GM23338 (cell line): ENCODE results near the gene ZNF746. TPM values are rescaled to one million over a fixed set of nuclear protein-coding genes. Genes with fewer than 3 reads are reported as not detected.
A peak's percentile ranks its signal among the peaks of the same experiment; 100 is the strongest.

Source experiments
- ATAC-seq: fragments of 200-7000 bp; cut with Tn5 transposase; 3 replicates; pipeline ENCODE4 v1.9.1; 2020
- DNase-seq: peaks from one replicate; pipeline ENCODE4 v3.0.0-alpha.2; 2015; ENCODE audit warnings: low spot score
- H2AFZ ChIP-seq: fragments of 200-600 bp; sonication (generic); 2 replicates; pipeline ENCODE4 v1.8.0; 2016; ENCODE audit warnings: antibody characterized with exemption, mild to moderate bottlenecking, moderate library complexity
- H3F3A ChIP-seq: fragments of 200-600 bp; sonication (generic); replicated peaks from 2 replicates; pipeline ENCODE4 v1.8.0; 2017; ENCODE audit warnings: antibody characterized with exemption, mixed run types, low read depth
- H3K27ac ChIP-seq: fragments of 200-600 bp; sonication (generic); 2 replicates; pipeline ENCODE4 v1.6.1; 2016; ENCODE audit warnings: low read depth
- H3K27me3 ChIP-seq: fragments of 200-600 bp; sonication (generic); 2 replicates; pipeline ENCODE4 v1.8.0; 2016; ENCODE audit warnings: mild to moderate bottlenecking, mixed run types, moderate library complexity; ENCODE audit not compliant: insufficient read depth
- H3K36me3 ChIP-seq: fragments of 200-600 bp; sonication (generic); 2 replicates; pipeline ENCODE4 v1.8.0; 2016; ENCODE audit warnings: mild to moderate bottlenecking; ENCODE audit not compliant: insufficient read depth
- H3K4me1 ChIP-seq: fragments of 200-600 bp; sonication (generic); 2 replicates; pipeline ENCODE4 v1.8.0; 2016; ENCODE audit warnings: mild to moderate bottlenecking, moderate library complexity; ENCODE audit not compliant: insufficient read depth
- H3K4me2 ChIP-seq: fragments of 200-600 bp; sonication (generic); 2 replicates; pipeline ENCODE4 v1.7.1; 2017; ENCODE audit warnings: mixed run types
- H3K4me3 ChIP-seq: fragments of 200-600 bp; sonication (generic); 2 replicates; pipeline ENCODE4 v1.6.1; 2016; ENCODE audit warnings: mixed run types
- H3K79me2 ChIP-seq: fragments of 200-600 bp; sonication (generic); replicated peaks from 2 replicates; pipeline ENCODE4 v1.8.0; 2017; ENCODE audit warnings: mild to moderate bottlenecking; ENCODE audit not compliant: insufficient read depth
- H3K9me2 ChIP-seq: fragments of 200-600 bp; sonication (generic); 2 replicates; pipeline ENCODE4 v1.8.0; 2017; ENCODE audit not compliant: insufficient read depth
- H4K20me1 ChIP-seq: fragments of 200-600 bp; sonication (generic); replicated peaks from 2 replicates; pipeline ENCODE4 v1.8.0; 2017; ENCODE audit warnings: mild to moderate bottlenecking; ENCODE audit not compliant: insufficient read depth
- H3K27ac Mint-ChIP-seq: 2 replicates; pipeline ENCODE4 v1.8.0; 2020; ENCODE audit warnings: inconsistent platforms, mild to moderate bottlenecking, moderate library complexity, mixed read lengths
- H3K27me3 Mint-ChIP-seq: 3 replicates; pipeline ENCODE4 v1.8.0; 2022; ENCODE audit warnings: low read depth, mild to moderate bottlenecking, moderate library complexity, mixed read lengths, inconsistent platforms; ENCODE audit not compliant: insufficient read depth, poor library complexity
- H3K36me3 Mint-ChIP-seq: 3 replicates; pipeline ENCODE4 v1.8.0; 2021; ENCODE audit warnings: low read depth, mild to moderate bottlenecking, inconsistent platforms, moderate library complexity, mixed read lengths
- H3K4me1 Mint-ChIP-seq: 3 replicates; pipeline ENCODE4 v1.8.0; 2020; ENCODE audit warnings: mild to moderate bottlenecking, inconsistent platforms, mixed read lengths
- H3K4me3 Mint-ChIP-seq: 3 replicates; pipeline ENCODE4 v1.8.0; 2021; ENCODE audit warnings: moderate library complexity, mild to moderate bottlenecking, inconsistent platforms, mixed read lengths
- H3K9me3 Mint-ChIP-seq: 3 replicates; pipeline ENCODE4 v1.8.0; 2020; ENCODE audit warnings: moderate library complexity, mild to moderate bottlenecking, inconsistent platforms, mixed read lengths
- CREB1 ChIP-seq: fragments of 250-450 bp; sonication (Bioruptor Pico); IDR thresholded peaks from 2 replicates; pipeline ENCODE4 v1.5.0; 2020; ENCODE audit warnings: low read depth, mild to moderate bottlenecking, moderate library complexity
- EZH2 ChIP-seq: fragments of 200-600 bp; sonication (generic); IDR thresholded peaks from one replicate; pipeline ENCODE4 v1.8.0; 2017; ENCODE audit warnings: antibody characterized with exemption, mild to moderate bottlenecking, low read depth; ENCODE audit not compliant: unreplicated experiment
- EZH2phosphoT487 ChIP-seq: fragments of 200-600 bp; sonication (generic); IDR thresholded peaks from one replicate; pipeline ENCODE4 v1.8.1; 2018; ENCODE audit warnings: antibody characterized with exemption; ENCODE audit not compliant: unreplicated experiment
- JUNB ChIP-seq: IDR thresholded peaks from one replicate; pipeline ENCODE4 v1.6.1; 2016; ENCODE audit warnings: antibody characterized with exemption; ENCODE audit not compliant: unreplicated experiment
- NANOG ChIP-seq: IDR thresholded peaks from 2 replicates; pipeline ENCODE4 v1.6.1; 2016; ENCODE audit warnings: antibody characterized with exemption, borderline replicate concordance
- POLR2AphosphoS5 ChIP-seq: IDR thresholded peaks from 2 replicates; pipeline ENCODE4 v1.6.1; 2016; ENCODE audit warnings: antibody characterized with exemption, low read depth
- STAT1 ChIP-seq: IDR thresholded peaks from one replicate; pipeline ENCODE4 v1.6.1; 2016; ENCODE audit warnings: antibody characterized with exemption; ENCODE audit not compliant: unreplicated experiment
- ZNF114 ChIP-seq: fragments of 250-450 bp; sonication (Bioruptor Pico); IDR thresholded peaks from 2 replicates; pipeline ENCODE4 v1.5.0; 2020; ENCODE audit warnings: mild to moderate bottlenecking, moderate library complexity
- ZNF331 ChIP-seq: fragments of 250-450 bp; sonication (Bioruptor Pico); IDR thresholded peaks from 2 replicates; pipeline ENCODE4 v1.5.0; 2020; ENCODE audit warnings: low read depth, mild to moderate bottlenecking, moderate library complexity
- polyA plus RNA-seq: library from polyadenylated mRNA; unstranded; fragments of >200 nt; fragmentation: Nextera tagmentation; extraction: Ambion mirVana; gene quantifications from 2 replicates; pipeline ENCODE4 v1.2.1, GENCODE V29; 2016
- total RNA-seq: library from RNA; depleted of rRNA; stranded (reverse); fragments of >200 nt; shearing (Covaris generic); gene quantifications from 2 replicates; pipeline ENCODE4 v1.2.3, GENCODE V29; 2014
- TF ChIP-seq, protein P1 (sequence below): IDR thresholded peaks from one replicate; pipeline ENCODE4 v1.6.1; 2018; ENCODE audit warnings: antibody characterized with exemption; ENCODE audit not compliant: unreplicated experiment
- TF ChIP-seq, protein P2 (sequence below), 2 experiments: fragments of 200-600 bp in 1 of 2; sonication (generic) in 1 of 2; conservative IDR thresholded peaks; 2 replicates each; pipeline versions ENCODE4 v1.5.1 to v1.6.1; 2016 to 2017; ENCODE audit warnings: antibody characterized with exemption in 2 of 2, low read depth in 2 of 2, mild to moderate bottlenecking in 2 of 2, moderate library complexity in 1 of 2
- TF ChIP-seq, protein P3 (sequence below): IDR thresholded peaks from 2 replicates; pipeline ENCODE4 v1.6.1; 2016; ENCODE audit warnings: antibody characterized with exemption

Gene ZNF746
- total and polyA plus RNA-seq, 2 experiments from 2014 or later = 10.0 to 18.6 TPM

DNA sequence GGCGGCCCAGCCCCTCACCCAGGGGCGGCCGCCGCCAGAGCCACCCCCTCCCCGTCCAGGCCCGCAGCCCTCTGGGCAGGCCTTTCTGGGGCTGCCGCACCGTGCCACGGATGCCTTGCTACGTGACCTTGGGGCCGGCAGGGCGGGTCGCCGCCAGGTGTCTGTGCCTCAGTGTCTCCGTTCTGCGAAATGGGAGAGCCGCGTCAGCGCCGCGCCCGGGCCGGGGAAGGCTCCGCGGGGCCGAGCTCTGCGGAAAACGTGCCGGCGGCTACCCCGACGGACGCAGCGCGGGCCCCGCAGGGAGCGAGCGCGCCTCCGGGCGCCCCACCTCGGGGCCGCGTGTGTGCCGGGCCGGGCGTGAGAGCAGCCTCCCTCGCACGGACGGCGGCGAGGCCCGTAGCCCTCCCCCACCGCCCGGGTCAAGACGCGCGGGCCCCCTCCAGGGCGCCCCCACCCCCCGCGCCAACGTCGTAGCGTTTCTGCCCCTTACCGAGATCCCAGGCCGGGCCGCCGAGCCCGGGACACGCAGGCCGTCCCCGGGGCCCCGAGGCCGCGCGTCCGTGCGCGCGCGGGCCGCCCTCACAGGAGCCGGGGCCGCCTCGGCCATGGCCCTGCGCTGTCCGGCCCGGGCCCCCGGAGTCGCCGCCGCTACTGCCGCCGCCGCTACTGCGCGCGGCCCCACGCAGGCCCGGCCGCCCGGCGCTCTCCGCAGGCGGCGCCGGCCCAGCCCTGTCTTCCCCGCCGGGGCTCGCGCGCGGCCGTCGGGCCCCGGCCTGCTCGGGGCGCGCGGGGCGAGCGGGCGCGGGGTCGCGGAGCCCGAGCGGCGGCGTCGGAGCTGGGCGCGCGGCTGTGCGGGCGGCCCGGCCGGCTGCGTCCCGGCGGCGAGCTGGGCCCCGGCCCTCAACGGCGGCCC is 37.8 kb downstream of the ZNF746 start:
- Histone ChIP-seq H2AFZ (no peak overlapping the region), H3K36me3 (no peaks in the 10 kb centered on the region), H3K27me3 (peaks cover 65% of the 10 kb centered on the region), H3K4me2 (peak overlapping the region; percentile 77), H4K20me1 (peaks cover 16% of the 10 kb centered on the region), H3K27ac (no peak overlapping the region), H3K79me2 (0 out of 2 replicates have a peak, but pooled peaks cover 4% of the 10 kb centered on the region), H3F3A (no peaks in the 10 kb centered on the region), H3K4me1 (0 out of 2 replicates have a peak, but pooled peaks cover 3% of the 10 kb centered on the region), H3K4me3 (peak overlapping the region; percentile 55), H3K9me2 (no peaks in the 10 kb centered on the region)
- no peaks in the 10 kb centered on the region for H3K9me3 Mint-ChIP-seq
- peaks cover 16% of the 10 kb centered on the region for H3K4me1 Mint-ChIP-seq
- no peak overlapping the region; the same call in 1 of the 3 replicates for H3K4me3 Mint-ChIP-seq
- TF ChIP-seq ZNF331 (CRISPR knock-in tag) = no peak
- no peak for TF ChIP-seq CREB1 (CRISPR knock-in tag)
- TF ChIP-seq NANOG = no peak
- TF ChIP-seq, protein P1, sequence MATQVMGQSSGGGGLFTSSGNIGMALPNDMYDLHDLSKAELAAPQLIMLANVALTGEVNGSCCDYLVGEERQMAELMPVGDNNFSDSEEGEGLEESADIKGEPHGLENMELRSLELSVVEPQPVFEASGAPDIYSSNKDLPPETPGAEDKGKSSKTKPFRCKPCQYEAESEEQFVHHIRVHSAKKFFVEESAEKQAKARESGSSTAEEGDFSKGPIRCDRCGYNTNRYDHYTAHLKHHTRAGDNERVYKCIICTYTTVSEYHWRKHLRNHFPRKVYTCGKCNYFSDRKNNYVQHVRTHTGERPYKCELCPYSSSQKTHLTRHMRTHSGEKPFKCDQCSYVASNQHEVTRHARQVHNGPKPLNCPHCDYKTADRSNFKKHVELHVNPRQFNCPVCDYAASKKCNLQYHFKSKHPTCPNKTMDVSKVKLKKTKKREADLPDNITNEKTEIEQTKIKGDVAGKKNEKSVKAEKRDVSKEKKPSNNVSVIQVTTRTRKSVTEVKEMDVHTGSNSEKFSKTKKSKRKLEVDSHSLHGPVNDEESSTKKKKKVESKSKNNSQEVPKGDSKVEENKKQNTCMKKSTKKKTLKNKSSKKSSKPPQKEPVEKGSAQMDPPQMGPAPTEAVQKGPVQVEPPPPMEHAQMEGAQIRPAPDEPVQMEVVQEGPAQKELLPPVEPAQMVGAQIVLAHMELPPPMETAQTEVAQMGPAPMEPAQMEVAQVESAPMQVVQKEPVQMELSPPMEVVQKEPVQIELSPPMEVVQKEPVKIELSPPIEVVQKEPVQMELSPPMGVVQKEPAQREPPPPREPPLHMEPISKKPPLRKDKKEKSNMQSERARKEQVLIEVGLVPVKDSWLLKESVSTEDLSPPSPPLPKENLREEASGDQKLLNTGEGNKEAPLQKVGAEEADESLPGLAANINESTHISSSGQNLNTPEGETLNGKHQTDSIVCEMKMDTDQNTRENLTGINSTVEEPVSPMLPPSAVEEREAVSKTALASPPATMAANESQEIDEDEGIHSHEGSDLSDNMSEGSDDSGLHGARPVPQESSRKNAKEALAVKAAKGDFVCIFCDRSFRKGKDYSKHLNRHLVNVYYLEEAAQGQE = no peak
- no peak for TF ChIP-seq ZNF114 (CRISPR knock-in tag)
- H3K36me3 Mint-ChIP-seq = peaks cover 9% of the 10 kb centered on the region
- H3K27me3 Mint-ChIP-seq = peaks cover 33% of the 10 kb centered on the region
- DNase-seq (peak; percentile 43), ATAC-seq (peak; percentile 12)
- no peak overlapping the region for H3K27ac Mint-ChIP-seq

DNA sequence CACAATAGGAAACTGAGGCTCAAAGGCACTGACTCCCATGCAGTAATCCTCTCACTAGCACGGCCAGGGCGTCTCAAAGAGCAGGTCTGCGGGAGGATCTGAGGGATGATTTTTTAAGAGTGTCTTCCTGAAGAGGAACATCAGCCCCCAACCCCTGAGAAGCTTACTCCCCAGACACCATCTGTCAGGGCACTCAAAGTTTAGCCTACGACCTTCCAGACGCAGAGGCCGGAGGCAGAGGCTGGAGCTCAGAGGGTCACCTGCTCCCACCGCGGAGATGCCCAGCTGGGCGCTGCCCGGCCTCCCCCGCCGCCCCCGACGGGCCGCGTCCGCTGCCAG is 38.4 kb downstream of the ZNF746 start:
- H3K36me3 Mint-ChIP-seq = peaks cover 16% of the 10 kb centered on the region
- H3K27ac Mint-ChIP-seq = no peak overlapping the region
- H3K9me2 ChIP-seq = no peaks in the 10 kb centered on the region
- peak overlapping the region; percentile 74 for H3K4me3 Mint-ChIP-seq
- H3K27ac ChIP-seq = no peak overlapping the region
- H3K4me3 ChIP-seq = peak overlapping the region; percentile 55
- H3K27me3 ChIP-seq = peaks cover 61% of the 10 kb centered on the region
- peaks cover 17% of the 10 kb centered on the region for H4K20me1 ChIP-seq
- no peaks in the 10 kb centered on the region for H3K36me3 ChIP-seq
- no peaks in the 10 kb centered on the region for H3F3A ChIP-seq
- ATAC-seq = no peak
- H3K4me1 ChIP-seq = 0 out of 2 replicates have a peak, but pooled peaks cover 3% of the 10 kb centered on the region
- DNase-seq = no peak
- H3K4me1 Mint-ChIP-seq = peaks cover 16% of the 10 kb centered on the region
- peaks cover 33% of the 10 kb centered on the region for H3K27me3 Mint-ChIP-seq
- H3K9me3 Mint-ChIP-seq = no peaks in the 10 kb centered on the region
- peak overlapping the region; percentile 77 for H3K4me2 ChIP-seq
- 0 out of 2 replicates have a peak, but pooled peaks cover 4% of the 10 kb centered on the region for H3K79me2 ChIP-seq
- H2AFZ ChIP-seq = no peak overlapping the region
- TF ChIP-seq JUNB (no peak), EZH2 (no peak), STAT1 (no peak), CREB1 (CRISPR knock-in tag) (no peak), ZNF114 (CRISPR knock-in tag) (no peak), POLR2AphosphoS5 (no peak), EZH2phosphoT487 (no peak), NANOG (no peak)
- TF ChIP-seq, protein P2, sequence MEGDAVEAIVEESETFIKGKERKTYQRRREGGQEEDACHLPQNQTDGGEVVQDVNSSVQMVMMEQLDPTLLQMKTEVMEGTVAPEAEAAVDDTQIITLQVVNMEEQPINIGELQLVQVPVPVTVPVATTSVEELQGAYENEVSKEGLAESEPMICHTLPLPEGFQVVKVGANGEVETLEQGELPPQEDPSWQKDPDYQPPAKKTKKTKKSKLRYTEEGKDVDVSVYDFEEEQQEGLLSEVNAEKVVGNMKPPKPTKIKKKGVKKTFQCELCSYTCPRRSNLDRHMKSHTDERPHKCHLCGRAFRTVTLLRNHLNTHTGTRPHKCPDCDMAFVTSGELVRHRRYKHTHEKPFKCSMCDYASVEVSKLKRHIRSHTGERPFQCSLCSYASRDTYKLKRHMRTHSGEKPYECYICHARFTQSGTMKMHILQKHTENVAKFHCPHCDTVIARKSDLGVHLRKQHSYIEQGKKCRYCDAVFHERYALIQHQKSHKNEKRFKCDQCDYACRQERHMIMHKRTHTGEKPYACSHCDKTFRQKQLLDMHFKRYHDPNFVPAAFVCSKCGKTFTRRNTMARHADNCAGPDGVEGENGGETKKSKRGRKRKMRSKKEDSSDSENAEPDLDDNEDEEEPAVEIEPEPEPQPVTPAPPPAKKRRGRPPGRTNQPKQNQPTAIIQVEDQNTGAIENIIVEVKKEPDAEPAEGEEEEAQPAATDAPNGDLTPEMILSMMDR (conservative IDR thresholded peaks at IDR 0.05; ENCODE audit: low read depth in 2 of 2) = no peak
- TF ChIP-seq, protein P3, sequence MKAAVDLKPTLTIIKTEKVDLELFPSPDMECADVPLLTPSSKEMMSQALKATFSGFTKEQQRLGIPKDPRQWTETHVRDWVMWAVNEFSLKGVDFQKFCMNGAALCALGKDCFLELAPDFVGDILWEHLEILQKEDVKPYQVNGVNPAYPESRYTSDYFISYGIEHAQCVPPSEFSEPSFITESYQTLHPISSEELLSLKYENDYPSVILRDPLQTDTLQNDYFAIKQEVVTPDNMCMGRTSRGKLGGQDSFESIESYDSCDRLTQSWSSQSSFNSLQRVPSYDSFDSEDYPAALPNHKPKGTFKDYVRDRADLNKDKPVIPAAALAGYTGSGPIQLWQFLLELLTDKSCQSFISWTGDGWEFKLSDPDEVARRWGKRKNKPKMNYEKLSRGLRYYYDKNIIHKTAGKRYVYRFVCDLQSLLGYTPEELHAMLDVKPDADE = no peak
